WTC11 (cell line): ENCODE results near the gene NEURL4. TPM values are rescaled to one million over a fixed set of nuclear protein-coding genes. Genes with fewer than 3 reads are reported as not detected.
A peak's percentile ranks its signal among the peaks of the same experiment; 100 is the strongest.

ENCODE experiments used
- ATAC-seq: fragments of 200-7000 bp; cut with Tn5 transposase; 2 replicates; pipeline ENCODE4 v1.10.0; 2021; ENCODE audit warnings: mild to moderate bottlenecking, moderate library complexity
- CTCF ChIA-PET: fragments of 300-600 bp; sonication (Branson Sonifier 250); formaldehyde crosslinking; loops from one replicate; lab custom pipeline; 2021; ENCODE audit warnings: antibody characterized with exemption; lab: Charles Lee
- POLR2A ChIA-PET: fragments of 350-600 bp; sonication (Branson Sonifier 250); formaldehyde crosslinking; loops from one replicate; lab custom pipeline; 2021; ENCODE audit warnings: antibody characterized with exemption; lab: Charles Lee
- DNase-seq: peaks from one replicate; pipeline ENCODE4 v3.0.0; 2021; ENCODE audit warnings: low spot score
- H3K27ac Mint-ChIP-seq: 2 replicates; pipeline ENCODE4 v1.8.0; 2021; ENCODE audit warnings: mixed read lengths
- H3K27me3 Mint-ChIP-seq: 2 replicates; pipeline ENCODE4 v1.8.0; 2021; ENCODE audit warnings: low read depth, mild to moderate bottlenecking, moderate library complexity, mixed read lengths
- H3K36me3 Mint-ChIP-seq: 2 replicates; pipeline ENCODE4 v1.8.0; 2021; ENCODE audit warnings: mixed read lengths
- H3K4me1 Mint-ChIP-seq: 2 replicates; pipeline ENCODE4 v1.8.0; 2022; ENCODE audit warnings: mixed read lengths
- H3K4me3 Mint-ChIP-seq: 2 replicates; pipeline ENCODE4 v1.8.0; 2021; ENCODE audit warnings: mild to moderate bottlenecking, moderate library complexity, mixed read lengths
- H3K9me3 Mint-ChIP-seq: 2 replicates; pipeline ENCODE4 v1.8.0; 2021; ENCODE audit warnings: mixed read lengths
- ATF1 ChIP-seq: sonication (generic); formaldehyde crosslinking; IDR thresholded peaks from 2 replicates; pipeline ENCODE4 v1.8.1; 2023; ENCODE audit warnings: mild to moderate bottlenecking, moderate library complexity, missing genetic modification reagents
- CBFB ChIP-seq: sonication (generic); formaldehyde crosslinking; IDR thresholded peaks from 2 replicates; pipeline ENCODE4 v1.8.1; 2022; ENCODE audit warnings: mild to moderate bottlenecking, low read depth, missing genetic modification reagents
- CREB1 ChIP-seq: sonication (generic); formaldehyde crosslinking; IDR thresholded peaks from 2 replicates; pipeline ENCODE4 v1.8.0; 2023; ENCODE audit warnings: mild to moderate bottlenecking, missing genetic modification reagents
- CREM ChIP-seq: sonication (generic); formaldehyde crosslinking; IDR thresholded peaks from 2 replicates; pipeline ENCODE4 v1.8.1; 2022; ENCODE audit warnings: mild to moderate bottlenecking, missing genetic modification reagents, moderate library complexity
- ESRRA ChIP-seq: sonication (generic); formaldehyde crosslinking; IDR thresholded peaks from 2 replicates; pipeline ENCODE4 v1.8.1; 2022; ENCODE audit warnings: mild to moderate bottlenecking, missing genetic modification reagents, borderline replicate concordance
- FOXK1 ChIP-seq: sonication (generic); formaldehyde crosslinking; IDR thresholded peaks from 2 replicates; pipeline ENCODE4 v1.8.0; 2022; ENCODE audit warnings: mild to moderate bottlenecking, moderate library complexity, missing genetic modification reagents
- FOXP1 ChIP-seq: sonication (generic); formaldehyde crosslinking; IDR thresholded peaks from 2 replicates; pipeline ENCODE4 v1.8.0; 2022; ENCODE audit warnings: missing genetic modification reagents, mild to moderate bottlenecking, moderate library complexity, borderline replicate concordance
- JAZF1 ChIP-seq: fragments of 250-450 bp; sonication (Bioruptor Pico); IDR thresholded peaks from 2 replicates; pipeline ENCODE4 v1.9.0; 2021; ENCODE audit warnings: moderate library complexity, mild to moderate bottlenecking, inconsistent platforms
- NFE2L1 ChIP-seq: sonication (generic); formaldehyde crosslinking; IDR thresholded peaks from 2 replicates; pipeline ENCODE4 v1.8.1; 2023; ENCODE audit warnings: missing genetic modification reagents
- NFYB ChIP-seq: sonication (generic); formaldehyde crosslinking; conservative IDR thresholded peaks from 2 replicates; pipeline ENCODE4 v1.8.0; 2022; ENCODE audit warnings: low read depth, missing genetic modification reagents
- NR2C2 ChIP-seq: sonication (generic); formaldehyde crosslinking; IDR thresholded peaks from 2 replicates; pipeline ENCODE4 v1.8.0; 2022; ENCODE audit warnings: mild to moderate bottlenecking, missing genetic modification reagents
- PRRX2 ChIP-seq: fragments of 250-450 bp; sonication (Bioruptor Pico); IDR thresholded peaks from 2 replicates; pipeline ENCODE4 v1.8.0; 2021; ENCODE audit warnings: mild to moderate bottlenecking
- SMAD3 ChIP-seq: sonication (generic); formaldehyde crosslinking; IDR thresholded peaks from 2 replicates; pipeline ENCODE4 v1.8.0; 2022; ENCODE audit warnings: missing genetic modification reagents, mild to moderate bottlenecking, borderline replicate concordance
- SOX15 ChIP-seq: fragments of 250-450 bp; sonication (Bioruptor Pico); IDR thresholded peaks from 2 replicates; pipeline ENCODE4 v1.9.0; 2021; ENCODE audit warnings: mild to moderate bottlenecking
- SP1 ChIP-seq: sonication (generic); formaldehyde crosslinking; conservative IDR thresholded peaks from 2 replicates; pipeline ENCODE4 v1.8.1; 2022; ENCODE audit warnings: missing genetic modification reagents
- TEAD4 ChIP-seq: sonication (generic); formaldehyde crosslinking; IDR thresholded peaks from 2 replicates; pipeline ENCODE4 v1.8.0; 2022; ENCODE audit warnings: mild to moderate bottlenecking, missing genetic modification reagents
- TP53 ChIP-seq: sonication (generic); formaldehyde crosslinking; IDR thresholded peaks from 2 replicates; pipeline ENCODE4 v1.8.1; 2023; ENCODE audit warnings: mild to moderate bottlenecking, missing genetic modification reagents
- ZBTB21 ChIP-seq: sonication (generic); formaldehyde crosslinking; IDR thresholded peaks from 2 replicates; pipeline ENCODE4 v1.8.1; 2023; ENCODE audit warnings: mild to moderate bottlenecking, missing genetic modification reagents, borderline replicate concordance
- ZNF232 ChIP-seq: sonication (generic); formaldehyde crosslinking; IDR thresholded peaks from 2 replicates; pipeline ENCODE4 v1.8.0; 2022; ENCODE audit warnings: mild to moderate bottlenecking, missing genetic modification reagents
- ZNF263 ChIP-seq: sonication (generic); formaldehyde crosslinking; IDR thresholded peaks from 2 replicates; pipeline ENCODE4 v1.8.1; 2022; ENCODE audit warnings: low read depth, mild to moderate bottlenecking, moderate library complexity, missing genetic modification reagents
- ZNF317 ChIP-seq: sonication (generic); formaldehyde crosslinking; IDR thresholded peaks from 2 replicates; pipeline ENCODE4 v1.8.1; 2023; ENCODE audit warnings: low read depth, mild to moderate bottlenecking, moderate library complexity, missing genetic modification reagents, borderline replicate concordance
- total RNA-seq: library from RNA; stranded (reverse); gene quantifications from 3 replicates; pipeline ENCODE4 v1.2.3, GENCODE V29; 2021
- TF ChIP-seq, protein P1 (sequence below): sonication (generic); formaldehyde crosslinking; IDR thresholded peaks from 2 replicates; pipeline ENCODE4 v1.8.1; 2023; ENCODE audit warnings: mild to moderate bottlenecking, missing genetic modification reagents, moderate library complexity
- TF ChIP-seq, protein P2 (sequence below): sonication (generic); formaldehyde crosslinking; IDR thresholded peaks from 2 replicates; pipeline ENCODE4 v1.8.0; 2023; ENCODE audit warnings: missing genetic modification reagents
- TF ChIP-seq, protein P3 (sequence below): sonication (generic); formaldehyde crosslinking; IDR thresholded peaks from 2 replicates; pipeline ENCODE4 v1.8.0; 2022; ENCODE audit warnings: mild to moderate bottlenecking, missing genetic modification reagents
- TF ChIP-seq, protein P4 (sequence below): sonication (generic); formaldehyde crosslinking; IDR thresholded peaks from 2 replicates; pipeline ENCODE4 v1.8.1; 2022; ENCODE audit warnings: mild to moderate bottlenecking, moderate library complexity, missing genetic modification reagents
- TF ChIP-seq, protein P5 (sequence below): sonication (generic); formaldehyde crosslinking; IDR thresholded peaks from 2 replicates; pipeline ENCODE4 v1.8.1; 2022; ENCODE audit warnings: low read depth, mild to moderate bottlenecking, moderate library complexity, missing genetic modification reagents, borderline replicate concordance
- TF ChIP-seq, protein P6 (sequence below): fragments of 250-450 bp; sonication (Bioruptor Pico); IDR thresholded peaks from 2 replicates; pipeline ENCODE4 v2.1.2; 2022; ENCODE audit warnings: mild to moderate bottlenecking, moderate library complexity
- TF ChIP-seq, protein P7 (sequence below): sonication (generic); formaldehyde crosslinking; conservative IDR thresholded peaks from 2 replicates; pipeline ENCODE4 v1.8.1; 2023; ENCODE audit warnings: mild to moderate bottlenecking, low read depth, missing genetic modification reagents, moderate library complexity

Gene NEURL4
- total RNA-seq, 1 experiment from 2014 or later: 64.4 TPM

DNA sequence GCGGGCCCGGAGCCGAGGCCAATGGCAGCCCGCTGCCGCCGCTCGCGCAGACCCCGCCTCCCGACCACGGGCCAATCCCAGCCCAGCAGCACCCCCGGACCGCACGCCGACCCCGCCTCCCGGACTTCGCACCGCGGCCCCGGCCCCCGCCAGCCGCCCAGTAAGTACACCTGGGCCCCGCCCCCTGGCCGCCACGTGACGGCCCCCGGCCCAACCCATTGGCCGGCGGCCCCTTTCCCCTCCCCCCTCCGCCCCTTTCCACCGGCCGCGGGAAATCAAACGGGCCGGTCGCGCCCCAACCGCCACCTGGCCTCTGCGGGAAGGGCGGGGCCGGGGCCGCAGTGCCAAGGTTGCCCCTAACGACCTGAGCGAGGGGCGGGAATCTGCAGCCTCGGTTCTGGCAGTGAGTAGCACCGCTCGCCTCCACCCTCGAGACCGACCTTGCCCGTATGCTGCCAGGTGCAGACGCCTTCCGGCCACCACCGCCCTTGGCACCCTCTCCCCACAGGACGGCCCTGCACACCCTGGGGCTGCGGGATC, 34.5 kb downstream of the NEURL4 start, which contains the start of gene YBX2:
TSS of gene YBX2 (minus strand) at position 26 of the 540 bp plus-strand sequence. CDS start 139 bp downstream, outside the sequence.
- Mint-ChIP-seq H3K9me3 (no peaks in the 10 kb centered on the region), H3K36me3 (no peaks in the 10 kb centered on the region), H3K4me1 (peaks cover 27% of the 10 kb centered on the region), H3K4me3 (peak within 1 kb of the TSS; percentile 70), H3K27ac (peak within 1 kb of the TSS; percentile 78; the same call in 1 of the 2 replicates), H3K27me3 (peaks cover 71% of the 10 kb centered on the region)
- POLR2A ChIA-PET: no interaction called here
- peak; percentile 99 for DNase-seq
- CTCF ChIA-PET: no interaction called here
- ATAC-seq: peak; percentile 85
- TF ChIP-seq FOXK1: peak; percentile 57; the same call in 1 of the 2 replicates
- TF ChIP-seq, protein P1, sequence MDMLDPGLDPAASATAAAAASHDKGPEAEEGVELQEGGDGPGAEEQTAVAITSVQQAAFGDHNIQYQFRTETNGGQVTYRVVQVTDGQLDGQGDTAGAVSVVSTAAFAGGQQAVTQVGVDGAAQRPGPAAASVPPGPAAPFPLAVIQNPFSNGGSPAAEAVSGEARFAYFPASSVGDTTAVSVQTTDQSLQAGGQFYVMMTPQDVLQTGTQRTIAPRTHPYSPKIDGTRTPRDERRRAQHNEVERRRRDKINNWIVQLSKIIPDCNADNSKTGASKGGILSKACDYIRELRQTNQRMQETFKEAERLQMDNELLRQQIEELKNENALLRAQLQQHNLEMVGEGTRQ (CRISPR knock-in tag): peak; percentile 95
- TF ChIP-seq, protein P2, sequence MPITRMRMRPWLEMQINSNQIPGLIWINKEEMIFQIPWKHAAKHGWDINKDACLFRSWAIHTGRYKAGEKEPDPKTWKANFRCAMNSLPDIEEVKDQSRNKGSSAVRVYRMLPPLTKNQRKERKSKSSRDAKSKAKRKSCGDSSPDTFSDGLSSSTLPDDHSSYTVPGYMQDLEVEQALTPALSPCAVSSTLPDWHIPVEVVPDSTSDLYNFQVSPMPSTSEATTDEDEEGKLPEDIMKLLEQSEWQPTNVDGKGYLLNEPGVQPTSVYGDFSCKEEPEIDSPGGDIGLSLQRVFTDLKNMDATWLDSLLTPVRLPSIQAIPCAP (CRISPR knock-in tag): no peak
- TF ChIP-seq CREB1: peak; percentile 92; the same call in 1 of the 2 replicates
- peak; percentile 16; the same call in 1 of the 2 replicates for TF ChIP-seq ZBTB21 (CRISPR knock-in tag)
- 0 out of 2 replicates have a peak, but pooled peaks have one; percentile 13 for TF ChIP-seq ESRRA
- TF ChIP-seq SP1: peak; percentile 92
- TF ChIP-seq ZNF232 (CRISPR knock-in tag): peak; percentile 67; the same call in 1 of the 2 replicates
- TF ChIP-seq CBFB: 0 out of 2 replicates have a peak, but pooled peaks have one; percentile 5
- TF ChIP-seq NFE2L1 (CRISPR knock-in tag): peak; percentile 68; the same call in 1 of the 2 replicates
- TF ChIP-seq, protein P3, sequence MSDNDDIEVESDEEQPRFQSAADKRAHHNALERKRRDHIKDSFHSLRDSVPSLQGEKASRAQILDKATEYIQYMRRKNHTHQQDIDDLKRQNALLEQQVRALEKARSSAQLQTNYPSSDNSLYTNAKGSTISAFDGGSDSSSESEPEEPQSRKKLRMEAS (CRISPR knock-in tag): peak; percentile 94
- peak; percentile 93; the same call in 1 of the 2 replicates for TF ChIP-seq TP53 (CRISPR knock-in tag)
- TF ChIP-seq, protein P4, sequence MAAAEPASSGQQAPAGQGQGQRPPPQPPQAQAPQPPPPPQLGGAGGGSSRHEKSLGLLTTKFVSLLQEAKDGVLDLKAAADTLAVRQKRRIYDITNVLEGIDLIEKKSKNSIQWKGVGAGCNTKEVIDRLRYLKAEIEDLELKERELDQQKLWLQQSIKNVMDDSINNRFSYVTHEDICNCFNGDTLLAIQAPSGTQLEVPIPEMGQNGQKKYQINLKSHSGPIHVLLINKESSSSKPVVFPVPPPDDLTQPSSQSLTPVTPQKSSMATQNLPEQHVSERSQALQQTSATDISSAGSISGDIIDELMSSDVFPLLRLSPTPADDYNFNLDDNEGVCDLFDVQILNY (CRISPR knock-in tag): peak; percentile 96
- TF ChIP-seq FOXP1 (CRISPR knock-in tag): peak; percentile 84; the same call in 1 of the 2 replicates
- TF ChIP-seq, protein P5, sequence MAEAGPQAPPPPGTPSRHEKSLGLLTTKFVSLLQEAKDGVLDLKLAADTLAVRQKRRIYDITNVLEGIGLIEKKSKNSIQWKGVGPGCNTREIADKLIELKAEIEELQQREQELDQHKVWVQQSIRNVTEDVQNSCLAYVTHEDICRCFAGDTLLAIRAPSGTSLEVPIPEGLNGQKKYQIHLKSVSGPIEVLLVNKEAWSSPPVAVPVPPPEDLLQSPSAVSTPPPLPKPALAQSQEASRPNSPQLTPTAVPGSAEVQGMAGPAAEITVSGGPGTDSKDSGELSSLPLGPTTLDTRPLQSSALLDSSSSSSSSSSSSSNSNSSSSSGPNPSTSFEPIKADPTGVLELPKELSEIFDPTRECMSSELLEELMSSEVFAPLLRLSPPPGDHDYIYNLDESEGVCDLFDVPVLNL (CRISPR knock-in tag): peak; percentile 79
- peak; percentile 47; the same call in 1 of the 2 replicates for TF ChIP-seq ZNF317 (CRISPR knock-in tag)
- TF ChIP-seq JAZF1 (CRISPR knock-in tag): no peak
- TF ChIP-seq SOX15 (CRISPR knock-in tag): no peak
- no peak for TF ChIP-seq TEAD4 (CRISPR knock-in tag)
- TF ChIP-seq, protein P6, sequence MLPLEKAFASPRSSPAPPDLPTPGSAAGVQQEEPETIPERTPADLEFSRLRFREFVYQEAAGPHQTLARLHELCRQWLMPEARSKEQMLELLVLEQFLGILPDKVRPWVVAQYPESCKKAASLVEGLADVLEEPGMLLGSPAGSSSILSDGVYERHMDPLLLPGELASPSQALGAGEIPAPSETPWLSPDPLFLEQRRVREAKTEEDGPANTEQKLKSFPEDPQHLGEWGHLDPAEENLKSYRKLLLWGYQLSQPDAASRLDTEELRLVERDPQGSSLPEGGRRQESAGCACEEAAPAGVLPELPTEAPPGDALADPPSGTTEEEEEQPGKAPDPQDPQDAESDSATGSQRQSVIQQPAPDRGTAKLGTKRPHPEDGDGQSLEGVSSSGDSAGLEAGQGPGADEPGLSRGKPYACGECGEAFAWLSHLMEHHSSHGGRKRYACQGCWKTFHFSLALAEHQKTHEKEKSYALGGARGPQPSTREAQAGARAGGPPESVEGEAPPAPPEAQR: no peak
- peak; percentile 74 for TF ChIP-seq NFYB (CRISPR knock-in tag)
- TF ChIP-seq NR2C2: 0 out of 2 replicates have a peak, but pooled peaks have one; percentile 47
- TF ChIP-seq, protein P7, sequence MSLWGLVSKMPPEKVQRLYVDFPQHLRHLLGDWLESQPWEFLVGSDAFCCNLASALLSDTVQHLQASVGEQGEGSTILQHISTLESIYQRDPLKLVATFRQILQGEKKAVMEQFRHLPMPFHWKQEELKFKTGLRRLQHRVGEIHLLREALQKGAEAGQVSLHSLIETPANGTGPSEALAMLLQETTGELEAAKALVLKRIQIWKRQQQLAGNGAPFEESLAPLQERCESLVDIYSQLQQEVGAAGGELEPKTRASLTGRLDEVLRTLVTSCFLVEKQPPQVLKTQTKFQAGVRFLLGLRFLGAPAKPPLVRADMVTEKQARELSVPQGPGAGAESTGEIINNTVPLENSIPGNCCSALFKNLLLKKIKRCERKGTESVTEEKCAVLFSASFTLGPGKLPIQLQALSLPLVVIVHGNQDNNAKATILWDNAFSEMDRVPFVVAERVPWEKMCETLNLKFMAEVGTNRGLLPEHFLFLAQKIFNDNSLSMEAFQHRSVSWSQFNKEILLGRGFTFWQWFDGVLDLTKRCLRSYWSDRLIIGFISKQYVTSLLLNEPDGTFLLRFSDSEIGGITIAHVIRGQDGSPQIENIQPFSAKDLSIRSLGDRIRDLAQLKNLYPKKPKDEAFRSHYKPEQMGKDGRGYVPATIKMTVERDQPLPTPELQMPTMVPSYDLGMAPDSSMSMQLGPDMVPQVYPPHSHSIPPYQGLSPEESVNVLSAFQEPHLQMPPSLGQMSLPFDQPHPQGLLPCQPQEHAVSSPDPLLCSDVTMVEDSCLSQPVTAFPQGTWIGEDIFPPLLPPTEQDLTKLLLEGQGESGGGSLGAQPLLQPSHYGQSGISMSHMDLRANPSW (CRISPR knock-in tag): no peak
- TF ChIP-seq CREM: 0 out of 2 replicates have a peak, but pooled peaks have one; percentile 27
- no peak for TF ChIP-seq PRRX2 (CRISPR knock-in tag)
- TF ChIP-seq ATF1 (CRISPR knock-in tag): no peak; the same call in 1 of the 2 replicates
- peak; percentile 86; the same call in 1 of the 2 replicates for TF ChIP-seq SMAD3 (CRISPR knock-in tag)
- 0 out of 2 replicates have a peak, but pooled peaks have one; percentile 19 for TF ChIP-seq ZNF263 (CRISPR knock-in tag)
